HK-2 (cell line): Measurements from ENCODE around the gene MTUS2.

ENCODE experiments used
- DNase-seq: peaks from one replicate; pipeline ENCODE4 v3.0.0-alpha.2; 2018; ENCODE audit not compliant: unreplicated experiment

MTUS2 gene

GRCh38 chr13:29547153-29547552 lies 727.0 kb downstream of the MTUS2 start:
- DNase-seq = no peak

DNA sequence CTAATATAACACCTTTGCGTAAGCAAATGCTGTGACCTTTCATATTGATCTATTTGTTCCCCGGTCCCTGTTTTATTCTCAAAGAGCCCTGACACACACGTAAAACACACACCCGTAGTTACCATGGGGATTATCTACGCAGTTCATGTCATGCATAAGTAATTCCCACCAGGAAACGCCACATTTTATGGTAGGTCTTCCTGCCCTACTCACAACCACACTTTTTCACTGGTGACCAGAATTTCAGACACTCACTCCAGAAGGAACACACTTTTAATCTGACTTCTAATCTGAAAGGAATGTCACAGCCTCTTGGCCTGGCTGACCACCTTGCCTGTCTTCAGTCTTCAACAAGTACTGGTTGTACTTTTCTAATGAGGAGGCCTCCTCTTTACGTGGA lies 728.6 kb downstream of the MTUS2 start:
- DNase-seq = no peak

GRCh38 chr13:29550430-29550988 lies 730.4 kb downstream of the MTUS2 start:
- no peak for DNase-seq

DNA sequence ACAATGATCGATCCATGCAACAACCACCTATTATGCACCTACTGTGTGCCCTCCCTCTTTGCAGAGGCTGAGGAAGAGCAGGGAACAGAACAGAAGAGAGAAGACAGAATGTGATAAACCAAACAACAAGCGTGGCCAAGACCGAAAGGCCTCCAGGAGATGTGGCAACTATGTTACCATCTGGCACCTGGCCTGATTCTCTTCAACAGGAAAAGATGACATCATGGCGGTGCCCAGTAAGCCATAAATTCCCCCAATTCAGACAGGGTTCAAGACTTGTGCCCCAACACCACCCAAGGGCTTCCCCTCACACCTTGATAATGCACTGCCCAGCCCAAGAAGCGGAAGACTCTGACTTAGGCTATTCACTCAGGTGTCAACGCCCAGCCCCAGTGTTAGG lies 731.1 kb downstream of the MTUS2 start:
- DNase-seq = no peak
